B cell (primary cell): ENCODE measurements around the gene GRM4. TPM values are rescaled to one million over a fixed set of nuclear protein-coding genes. Genes with fewer than 3 reads are reported as not detected.

ENCODE experiments used
- ATAC-seq: fragments of 200-7000 bp; cut with Tn5 transposase; one replicate; pipeline ENCODE4 v1.10.0; 2021; ENCODE audit warnings: low read depth, mild to moderate bottlenecking, moderate number of reproducible peaks, moderate library complexity
- CTCF ChIA-PET: fragments of 350-600 bp; sonication (Branson Sonifier 250); formaldehyde crosslinking; loops from one replicate; lab custom pipeline; 2021; ENCODE audit warnings: antibody characterized with exemption, inconsistent platforms; lab: Charles Lee
- POLR2A ChIA-PET: fragments of 350-600 bp; sonication (Branson Sonifier 250); formaldehyde crosslinking; loops from one replicate; lab custom pipeline; 2021; ENCODE audit warnings: antibody characterized with exemption; lab: Charles Lee
- DNase-seq: peaks from one replicate; pipeline ENCODE4 v3.0.0; 2013
- H2AFZ ChIP-seq: 2 replicates; pipeline ENCODE4 v1.6.1; 2012; ENCODE audit warnings: mild to moderate bottlenecking, low read depth, low read length; ENCODE audit not compliant: insufficient read depth, poor library complexity, severe bottlenecking
- H3K27ac ChIP-seq, 2 donors: 1 replicate in 1 of 2; 2 replicates in 1 of 2; pipeline ENCODE4 v1.5.1; 2012 to 2013; ENCODE audit warnings: low read length in 2 of 2, mild to moderate bottlenecking in 2 of 2, moderate library complexity in 1 of 2
- H3K27me3 ChIP-seq, 4 experiments: fragments of 200-600 bp in 1 of 4; sonication (generic) in 1 of 4; replicated peaks in 1 of 4; 1 replicate in 2 of 4; 2 replicates in 2 of 4; pipeline versions ENCODE4 v1.6.1 to v1.7.0; 2013 to 2016; ENCODE audit warnings: low read length in 3 of 4, mild to moderate bottlenecking in 2 of 4, mixed read lengths in 1 of 4, moderate library complexity in 1 of 4; ENCODE audit not compliant: insufficient read depth in 4 of 4, control insufficient read depth in 3 of 4; ENCODE audit errors: control extremely low read depth in 1 of 4
- H3K36me3 ChIP-seq, 2 experiments: replicated peaks in 1 of 2; 1 replicate in 1 of 2; 2 replicates in 1 of 2; pipeline versions ENCODE4 v1.6.1 to v1.7.1; 2013; ENCODE audit warnings: low read length in 1 of 2; ENCODE audit not compliant: insufficient read depth in 2 of 2, control insufficient read depth in 1 of 2; ENCODE audit errors: control extremely low read depth in 1 of 2, extremely low read depth in 1 of 2
- H3K4me1 ChIP-seq, 2 donors: fragments of 200-600 bp in 1 of 2; sonication (generic) in 1 of 2; 1 replicate in 1 of 2; 2 replicates in 1 of 2; pipeline versions ENCODE4 v1.5.1 to v1.6.1; 2013 to 2017; ENCODE audit warnings: low read length in 2 of 2; ENCODE audit not compliant: control insufficient read depth in 2 of 2, insufficient read depth in 2 of 2
- H3K4me2 ChIP-seq: replicated peaks from 2 replicates; pipeline ENCODE3; 2012; ENCODE audit warnings: mild to moderate bottlenecking, low read depth, low read length; ENCODE audit not compliant: poor library complexity, severe bottlenecking
- H3K4me3 ChIP-seq, 5 experiments: fragments of 200-600 bp in 1 of 5; sonication (generic) in 1 of 5; 1 replicate in 3 of 5; 2 replicates in 2 of 5; pipeline versions ENCODE4 v1.5.1 to v1.7.0; 2011 to 2016; ENCODE audit warnings: low read length in 4 of 5, mild to moderate bottlenecking in 4 of 5, low read depth in 2 of 5, control low read depth in 1 of 5, moderate library complexity in 1 of 5; ENCODE audit not compliant: insufficient read depth in 1 of 5; ENCODE audit errors: control extremely low read depth in 1 of 5, extremely low read depth in 1 of 5
- H3K79me2 ChIP-seq: fragments of 200-600 bp; sonication (generic); one replicate; pipeline ENCODE4 v1.6.0; 2016; ENCODE audit warnings: low read length; ENCODE audit not compliant: control insufficient read depth, insufficient read depth
- H3K9ac ChIP-seq: fragments of 200-600 bp; sonication (generic); 2 replicates; pipeline ENCODE4 v1.6.1; 2017; ENCODE audit warnings: mild to moderate bottlenecking, low read length, moderate library complexity
- H3K9me3 ChIP-seq, 3 donors: one replicate each; pipeline versions ENCODE4 v1.6.1 to v1.7.1; 2013; ENCODE audit warnings: low read length in 2 of 3; ENCODE audit not compliant: control insufficient read depth in 2 of 3, insufficient read depth in 1 of 3; ENCODE audit errors: control extremely low read depth in 1 of 3
- H4K20me1 ChIP-seq: 2 replicates; pipeline ENCODE4 v1.6.0; 2012; ENCODE audit warnings: mild to moderate bottlenecking, low read length; ENCODE audit not compliant: insufficient read depth, control insufficient read depth, poor library complexity, severe bottlenecking
- H3K27ac Mint-ChIP-seq: one replicate; pipeline ENCODE4 v1.8.0; 2021; ENCODE audit warnings: mixed read lengths
- H3K27me3 Mint-ChIP-seq: one replicate; pipeline ENCODE4 v1.8.0; 2021; ENCODE audit warnings: mixed read lengths
- H3K4me1 Mint-ChIP-seq: one replicate; pipeline ENCODE4 v1.8.0; 2021; ENCODE audit warnings: mixed read lengths
- H3K4me3 Mint-ChIP-seq: one replicate; pipeline ENCODE4 v1.8.0; 2021; ENCODE audit warnings: mixed read lengths
- H3K9me3 Mint-ChIP-seq: one replicate; pipeline ENCODE4 v1.8.0; 2022; ENCODE audit warnings: mixed read lengths; ENCODE audit not compliant: insufficient read depth
- EZH2 ChIP-seq: IDR thresholded peaks from 2 replicates; pipeline ENCODE4 v1.6.1; 2012; ENCODE audit warnings: borderline replicate concordance, low read depth, mild to moderate bottlenecking, moderate library complexity, low read length; ENCODE audit not compliant: insufficient read depth, poor library complexity, severe bottlenecking
- WGBS: methylation state at CpG from one replicate; pipeline ENCODE4 v1.1.5; 2013; ENCODE audit warnings: missing lambda C conversion rate; ENCODE audit not compliant: insufficient coverage; 5-methylcytosine and 5-hydroxymethylcytosine counted together
- intact Hi-C: fragments of 100-400 bp; cut with micrococcal nuclease; formaldehyde crosslinking; loops from one replicate; pipeline ENCODE4 v1.10.0; 2022
- polyA plus RNA-seq: library from polyadenylated mRNA; depleted of rRNA; stranded (reverse); fragments of >200 nt; gene quantifications from 2 replicates; pipeline ENCODE4 v1.2.3, GENCODE V29; 2012
- small RNA-seq: library from RNA; depleted of rRNA; stranded (forward); fragments of <200 nt; gene quantifications from one replicate; pipeline ENCODE3, GENCODE V24; 2012; ENCODE audit warnings: low replicate concordance, low read depth; ENCODE audit not compliant: insufficient read length
- total RNA-seq, 2 donors: library from RNA; stranded (reverse); fragments of 120-200 nt in 1 of 2; gene quantifications; 1 replicate in 1 of 2; 2 replicates in 1 of 2; pipeline versions ENCODE4 v1.2.3 to v1.2.4, GENCODE V29; 2013 to 2022
- TF ChIP-seq, protein P1 (sequence below): fragments of 200-600 bp; IDR thresholded peaks from one replicate; pipeline ENCODE4 v1.8.0; 2022; ENCODE audit warnings: antibody characterized with exemption, mild to moderate bottlenecking

GRM4 gene
- total and polyA plus RNA-seq, 2 donors (not counting 1 experiment from before 2014, with no cell fraction given): 0.04 TPM; not detected in 1

DNA sequence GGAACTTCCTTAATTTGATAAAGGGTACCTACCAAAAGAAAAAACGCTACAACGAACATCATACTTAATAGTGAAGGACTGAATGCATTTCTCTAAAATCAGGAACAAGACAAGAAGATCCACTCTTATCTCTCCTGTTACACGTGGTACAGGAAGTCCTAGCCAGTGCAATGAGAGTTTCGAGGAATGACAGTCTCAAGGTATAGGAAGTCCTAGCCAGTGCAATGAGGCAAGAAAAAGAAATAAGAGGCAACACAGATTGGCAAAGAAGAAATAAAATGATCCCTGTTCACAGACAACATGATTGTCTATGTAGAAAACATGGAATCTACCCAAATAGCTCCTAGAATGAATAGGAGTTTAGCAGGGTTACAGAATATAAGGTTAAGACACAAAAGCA lies 174.3 kb downstream of the GRM4 start:
- Histone ChIP-seq H3K27ac (no peak overlapping the region), H3K4me3 (no peak overlapping the region), H4K20me1 (no peaks in the 10 kb centered on the region), H3K4me1 (no peaks in the 10 kb centered on the region), H3K79me2 (no peaks in the 10 kb centered on the region), H3K27me3 (peaks cover 0 to 33% (median 9%) of the 10 kb centered on the region in 4 experiments), H3K36me3 (no peaks in the 10 kb centered on the region), H3K9me3 (peaks cover 0 to 12% (median 5%) of the 10 kb centered on the region in 3 donors), H2AFZ (no peak overlapping the region), H3K9ac (no peak overlapping the region), H3K4me2 (no peak overlapping the region)
- H3K27me3 Mint-ChIP-seq: peaks cover 47% of the 10 kb centered on the region
- no peak overlapping the region for H3K4me3 Mint-ChIP-seq
- no peak for ATAC-seq
- H3K27ac Mint-ChIP-seq: no peak overlapping the region
- DNase-seq: no peak
- TF ChIP-seq, protein P1, sequence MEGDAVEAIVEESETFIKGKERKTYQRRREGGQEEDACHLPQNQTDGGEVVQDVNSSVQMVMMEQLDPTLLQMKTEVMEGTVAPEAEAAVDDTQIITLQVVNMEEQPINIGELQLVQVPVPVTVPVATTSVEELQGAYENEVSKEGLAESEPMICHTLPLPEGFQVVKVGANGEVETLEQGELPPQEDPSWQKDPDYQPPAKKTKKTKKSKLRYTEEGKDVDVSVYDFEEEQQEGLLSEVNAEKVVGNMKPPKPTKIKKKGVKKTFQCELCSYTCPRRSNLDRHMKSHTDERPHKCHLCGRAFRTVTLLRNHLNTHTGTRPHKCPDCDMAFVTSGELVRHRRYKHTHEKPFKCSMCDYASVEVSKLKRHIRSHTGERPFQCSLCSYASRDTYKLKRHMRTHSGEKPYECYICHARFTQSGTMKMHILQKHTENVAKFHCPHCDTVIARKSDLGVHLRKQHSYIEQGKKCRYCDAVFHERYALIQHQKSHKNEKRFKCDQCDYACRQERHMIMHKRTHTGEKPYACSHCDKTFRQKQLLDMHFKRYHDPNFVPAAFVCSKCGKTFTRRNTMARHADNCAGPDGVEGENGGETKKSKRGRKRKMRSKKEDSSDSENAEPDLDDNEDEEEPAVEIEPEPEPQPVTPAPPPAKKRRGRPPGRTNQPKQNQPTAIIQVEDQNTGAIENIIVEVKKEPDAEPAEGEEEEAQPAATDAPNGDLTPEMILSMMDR: no peak
- no peak for TF ChIP-seq EZH2
- ChIA-PET POLR2A (no interaction called here), CTCF (no interaction called here)
- H3K4me1 Mint-ChIP-seq: no peaks in the 10 kb centered on the region
- intact Hi-C loops: no loop called here
- WGBS: no CpG with 5 or more reads among the region's 4 CpGs
- H3K9me3 Mint-ChIP-seq: peaks cover 3% of the 10 kb centered on the region

Small RNAs within 50 kb of the gene (small RNA-seq; reads per million reads assigned to genes)
- gene MIR1275: not detected

Other genes starting within 250 kb of the GRM4 start
- gene HMGA1, start 90.8 kb upstream of the GRM4 start, total RNA-seq: 66.4 and 72.3 TPM in 2 replicates
- gene HMGA1, start 90.8 kb upstream of the GRM4 start, polyA plus RNA-seq: 59.6 and 60.2 TPM in 2 replicates
- gene SMIM29, start 102.9 kb upstream of the GRM4 start, total RNA-seq: 41.1 and 43.6 TPM in 2 replicates
- 102 and 106 TPM in 2 replicates for gene SMIM29, start 102.9 kb upstream of the GRM4 start, polyA plus RNA-seq
- 37.4 and 40.1 TPM in 2 replicates for gene NUDT3, start 246.6 kb upstream of the GRM4 start, total RNA-seq
- 18.2 and 23.3 TPM in 2 replicates for gene NUDT3, start 246.6 kb upstream of the GRM4 start, polyA plus RNA-seq